ENCODE results near the gene MSRB3. TPM values are rescaled to one million over a fixed set of nuclear protein-coding genes. Genes with fewer than 3 reads are reported as not detected.

MSRB3 gene
- total and polyA plus RNA-seq, 2 of the 8 experiments (the other 6 are each of a cell fraction or from before 2014, with no cell fraction given), result 0.32 to 1.2 TPM

DNA sequence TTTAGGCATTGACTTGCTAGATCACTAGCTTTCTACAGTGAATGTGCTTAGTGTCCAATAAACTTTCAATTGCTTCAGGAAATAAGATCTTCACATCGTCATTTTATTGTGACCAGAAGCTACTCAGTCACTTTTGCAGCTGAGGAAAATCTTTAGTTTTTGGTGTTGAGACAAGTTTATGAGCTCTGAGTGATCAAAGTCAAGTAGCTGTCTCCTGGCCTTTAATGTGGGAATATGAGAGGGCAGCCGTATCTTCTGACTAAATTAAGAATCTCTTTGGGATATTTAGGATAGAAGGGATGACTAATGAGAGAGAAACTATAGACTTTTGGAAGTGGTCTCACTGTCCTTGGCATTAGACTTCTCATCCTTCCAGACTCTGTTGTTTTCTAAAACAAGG lies 21.6 kb downstream of the MSRB3 start:
- no peak overlapping the region for H3K4ac ChIP-seq (replicated peaks; ENCODE audit: insufficient read length, low read depth, low read length)
- ChIA-PET POLR2A (ENCODE audit: partially characterized antibody) (no interaction called here), CTCF (ENCODE audit: partially characterized antibody) (interaction anchor here (0.5 to 5.0 kb wide), 46 partner anchors 8 to 1249 kb away, joined by 3 to 20 read pairs (median 3); no protein-coding TSS in a partner anchor)
- H3K27me3 ChIP-seq (replicated peaks in 1 of 4; ENCODE audit: control insufficient read depth in 3 of 4, extremely low read depth in 1 of 4, insufficient read depth in 3 of 4, low read length in 3 of 4), result no peaks in the 10 kb centered on the region
- no peaks in the 10 kb centered on the region for H3K4me1 ChIP-seq (replicated peaks in 1 of 4; ENCODE audit: control insufficient read depth in 3 of 4, insufficient read depth in 4 of 4, low read length in 3 of 4)
- no peaks in the 10 kb centered on the region for H3K79me2 ChIP-seq (ENCODE audit: control insufficient read depth in 1 of 2, insufficient read depth in 2 of 2, low read length in 2 of 2)
- no peak overlapping the region for H2AFZ ChIP-seq (ENCODE audit: low read length)
- no peak overlapping the region for H2AK5ac ChIP-seq (ENCODE audit: low read depth, low read length)
- no peak overlapping the region for H2BK120ac ChIP-seq (replicated peaks; ENCODE audit: low read depth, low read length)
- H4K8ac ChIP-seq (ENCODE audit: extremely low read depth, insufficient read depth, low read length), result no peak overlapping the region
- no peak overlapping the region for H3K56ac ChIP-seq (replicated peaks; ENCODE audit: insufficient read length, low read depth, low read length)
- FAIRE-seq (no peak), DNase-seq (ENCODE audit: low read depth in 1 of 2, low spot score in 2 of 2) (no peak)
- no peaks in the 10 kb centered on the region; the same call in 1 of the 2 replicates for H3K23me2 ChIP-seq (ENCODE audit: low read depth, low read length)
- no peak overlapping the region for H2BK20ac ChIP-seq (ENCODE audit: low read length)
- no peak overlapping the region for H3K4me2 ChIP-seq (ENCODE audit: insufficient read depth in 1 of 2, low read depth in 2 of 2, low read length in 2 of 2)
- no peaks in the 10 kb centered on the region for H3K9me3 ChIP-seq (ENCODE audit: insufficient read depth in 2 of 2, low read depth in 1 of 2, low read length in 1 of 2)
- no peaks in the 10 kb centered on the region for H4K20me1 ChIP-seq (replicated peaks in 1 of 2; ENCODE audit: control insufficient read depth in 1 of 2, insufficient read depth in 2 of 2, low read length in 2 of 2)
- H2BK15ac ChIP-seq (ENCODE audit: low read length), result no peak overlapping the region
- no peak overlapping the region for H3K9ac ChIP-seq (replicated peaks in 1 of 4; ENCODE audit: extremely low read depth in 1 of 4, low read depth in 3 of 4, low read length in 3 of 4)
- H3K18ac ChIP-seq (ENCODE audit: extremely low read depth, low read length), result no peak overlapping the region
- H3K4me3 ChIP-seq (ENCODE audit: extremely low read depth in 1 of 4, insufficient read depth in 2 of 4, low read depth in 3 of 4, low read length in 4 of 4), result no peak overlapping the region
- TF ChIP-seq HDAC6 (IDR thresholded peaks at IDR 0.05; ENCODE audit: low read depth, low read length) (no peak), POLR2A (IDR thresholded peaks at IDR 0.05; ENCODE audit: control extremely low read depth in 1 of 2, low read depth in 2 of 2, low read length in 2 of 2) (no peak), GTF2F1 (IDR thresholded peaks at IDR 0.05; ENCODE audit: borderline replicate concordance, low read depth, low read length) (no peak)
- no peak overlapping the region for H2BK5ac ChIP-seq (ENCODE audit: low read depth, low read length)
- H4K91ac ChIP-seq (replicated peaks; ENCODE audit: insufficient read length, low read length), result no peak overlapping the region
- H2BK12ac ChIP-seq (ENCODE audit: low read depth, low read length), result no peak overlapping the region
- H3K36me3 ChIP-seq (ENCODE audit: control insufficient read depth in 2 of 4, insufficient read depth in 4 of 4, low read length in 3 of 4), result no peaks in the 10 kb centered on the region
- H3K79me1 ChIP-seq (ENCODE audit: low read depth, low read length), result no peaks in the 10 kb centered on the region
- 80% methylated on average over 2 of the region's 2 CpGs; no CpG with 5 or more reads in 1 of the 2 experiments for WGBS, 2 experiments (ENCODE audit: extremely low coverage in 1 of 2, insufficient coverage in 1 of 2, insufficient read length in 1 of 2, insufficient replicate concordance in 2 of 2, low coverage in 1 of 2, low lambda C conversion rate in 2 of 2, missing lambda C conversion rate in 1 of 2)
- no peak overlapping the region for H3K14ac ChIP-seq (ENCODE audit: insufficient read length)
- H3K23ac ChIP-seq (ENCODE audit: insufficient read length), result no peak overlapping the region
- no peak overlapping the region for H3K27ac ChIP-seq (ENCODE audit: low read depth, low read length)
- H4K5ac ChIP-seq (ENCODE audit: insufficient read length, low read depth, low read length), result no peak overlapping the region
